ENCODE data around the gene SV2C.

SV2C gene

GRCh38 chr5:76213858-76214257 is 130.7 kb downstream of the SV2C start:
- H3K4me3 Mint-ChIP-seq: no peak overlapping the region
- peaks cover 7% of the 10 kb centered on the region for H3K27me3 Mint-ChIP-seq (ENCODE audit: low read depth)
- no peak for TF ChIP-seq CTCF (IDR thresholded peaks at IDR 0.05; ENCODE audit: unreplicated experiment in 3 of 3)
- H3K4me1 Mint-ChIP-seq: peaks cover 6% of the 10 kb centered on the region
- H3K36me3 Mint-ChIP-seq (ENCODE audit: low read depth): no peaks in the 10 kb centered on the region
- no peak overlapping the region for H3K27ac Mint-ChIP-seq
- no peaks in the 10 kb centered on the region for H3K9me3 Mint-ChIP-seq

GRCh38 chr5:76216748-76217147 is 133.6 kb downstream of the SV2C start:
- Mint-ChIP-seq H3K27me3 (ENCODE audit: low read depth) (peaks cover 4% of the 10 kb centered on the region), H3K27ac (no peak overlapping the region), H3K4me3 (no peak overlapping the region), H3K4me1 (no peaks in the 10 kb centered on the region), H3K9me3 (no peaks in the 10 kb centered on the region), H3K36me3 (ENCODE audit: low read depth) (no peaks in the 10 kb centered on the region)
- no peak for TF ChIP-seq CTCF (IDR thresholded peaks at IDR 0.05; ENCODE audit: unreplicated experiment in 3 of 3)

- no peaks in the 10 kb centered on the region for H3K4me1 Mint-ChIP-seq
- no peaks in the 10 kb centered on the region for H3K27me3 Mint-ChIP-seq (ENCODE audit: low read depth)
- no peak overlapping the region for H3K4me3 Mint-ChIP-seq
- TF ChIP-seq CTCF (IDR thresholded peaks at IDR 0.05; ENCODE audit: unreplicated experiment in 3 of 3): no peak
- no peaks in the 10 kb centered on the region for H3K9me3 Mint-ChIP-seq
- no peaks in the 10 kb centered on the region for H3K36me3 Mint-ChIP-seq (ENCODE audit: low read depth)
- H3K27ac Mint-ChIP-seq: no peak overlapping the region
These were observed 136.5 kb downstream of the SV2C start for GRCh38 chr5:76219636-76220035.

GRCh38 chr5:76221311-76221710 is 138.1 kb downstream of the SV2C start:
- no peaks in the 10 kb centered on the region for H3K36me3 Mint-ChIP-seq (ENCODE audit: low read depth)
- no peak overlapping the region for H3K27ac Mint-ChIP-seq
- no peak for TF ChIP-seq CTCF (IDR thresholded peaks at IDR 0.05; ENCODE audit: unreplicated experiment in 3 of 3)
- no peaks in the 10 kb centered on the region for H3K27me3 Mint-ChIP-seq (ENCODE audit: low read depth)
- no peaks in the 10 kb centered on the region for H3K9me3 Mint-ChIP-seq
- H3K4me3 Mint-ChIP-seq: no peak overlapping the region
- H3K4me1 Mint-ChIP-seq: no peaks in the 10 kb centered on the region

GRCh38 chr5:76222318-76222717 is 139.1 kb downstream of the SV2C start:
- no peak for TF ChIP-seq CTCF (IDR thresholded peaks at IDR 0.05; ENCODE audit: unreplicated experiment in 3 of 3)
- Mint-ChIP-seq H3K4me1 (no peaks in the 10 kb centered on the region), H3K27me3 (ENCODE audit: low read depth) (no peaks in the 10 kb centered on the region), H3K4me3 (no peak overlapping the region), H3K9me3 (no peaks in the 10 kb centered on the region), H3K36me3 (ENCODE audit: low read depth) (no peaks in the 10 kb centered on the region), H3K27ac (no peak overlapping the region)

GRCh38 chr5:76223696-76224095 is 140.5 kb downstream of the SV2C start:
- Mint-ChIP-seq H3K4me3 (no peak overlapping the region), H3K27ac (no peak overlapping the region), H3K27me3 (ENCODE audit: low read depth) (peaks cover 6% of the 10 kb centered on the region), H3K36me3 (ENCODE audit: low read depth) (no peaks in the 10 kb centered on the region), H3K4me1 (no peaks in the 10 kb centered on the region), H3K9me3 (no peaks in the 10 kb centered on the region)
- no peak for TF ChIP-seq CTCF (IDR thresholded peaks at IDR 0.05; ENCODE audit: unreplicated experiment in 3 of 3)

Measured in nephron (organoid).